WTC11 (cell line): ENCODE measurements around the gene GCDH.

ENCODE experiments used
- CTCF ChIP-seq: fragments of 200-600 bp; IDR thresholded peaks from 2 replicates; pipeline ENCODE4 v1.8.0; 2022; ENCODE audit warnings: antibody characterized with exemption
- MXD4 ChIP-seq: fragments of 250-450 bp; sonication (Bioruptor Pico); IDR thresholded peaks from 2 replicates; pipeline ENCODE4 v1.8.0; 2021; ENCODE audit warnings: mild to moderate bottlenecking, moderate library complexity, borderline replicate concordance
- NFYB ChIP-seq: sonication (generic); formaldehyde crosslinking; conservative IDR thresholded peaks from 2 replicates; pipeline ENCODE4 v1.8.0; 2022; ENCODE audit warnings: low read depth, missing genetic modification reagents
- RELA ChIP-seq: sonication (generic); formaldehyde crosslinking; IDR thresholded peaks from 2 replicates; pipeline ENCODE4 v1.8.1; 2022; ENCODE audit warnings: missing genetic modification reagents, mild to moderate bottlenecking, borderline replicate concordance
- SMAD4 ChIP-seq: sonication (generic); formaldehyde crosslinking; IDR thresholded peaks from 2 replicates; pipeline ENCODE4 v1.8.0; 2022; ENCODE audit warnings: mild to moderate bottlenecking, missing genetic modification reagents
- TCF7 ChIP-seq: sonication (generic); formaldehyde crosslinking; IDR thresholded peaks from 2 replicates; pipeline ENCODE4 v1.8.0; 2022; ENCODE audit warnings: mild to moderate bottlenecking, low read depth, missing genetic modification reagents, moderate library complexity
- USF1 ChIP-seq: sonication (generic); formaldehyde crosslinking; IDR thresholded peaks from 2 replicates; pipeline ENCODE4 v1.8.0; 2022; ENCODE audit warnings: mild to moderate bottlenecking, missing genetic modification reagents
- ZBTB43 ChIP-seq: sonication (generic); formaldehyde crosslinking; IDR thresholded peaks from 2 replicates; pipeline ENCODE4 v1.8.1; 2023; ENCODE audit warnings: mild to moderate bottlenecking, missing genetic modification reagents
- ZNF121 ChIP-seq: sonication (generic); formaldehyde crosslinking; IDR thresholded peaks from 2 replicates; pipeline ENCODE4 v1.8.0; 2023; ENCODE audit warnings: missing genetic modification reagents
- ZNF138 ChIP-seq: sonication (generic); formaldehyde crosslinking; conservative IDR thresholded peaks from 2 replicates; pipeline ENCODE4 v1.8.1; 2022; ENCODE audit warnings: mild to moderate bottlenecking, moderate library complexity, missing genetic modification reagents
- TF ChIP-seq, protein P1 (sequence below): sonication (generic); formaldehyde crosslinking; IDR thresholded peaks from 2 replicates; pipeline ENCODE4 v1.8.1; 2023; ENCODE audit warnings: mild to moderate bottlenecking, moderate library complexity, missing genetic modification reagents
- TF ChIP-seq, protein P2 (sequence below): sonication (generic); formaldehyde crosslinking; IDR thresholded peaks from 2 replicates; pipeline ENCODE4 v1.8.0; 2022; ENCODE audit warnings: mild to moderate bottlenecking, missing genetic modification reagents
- TF ChIP-seq, protein P3 (sequence below): sonication (generic); formaldehyde crosslinking; IDR thresholded peaks from 2 replicates; pipeline ENCODE4 v1.8.0; 2022; ENCODE audit warnings: mild to moderate bottlenecking, missing genetic modification reagents

DNA sequence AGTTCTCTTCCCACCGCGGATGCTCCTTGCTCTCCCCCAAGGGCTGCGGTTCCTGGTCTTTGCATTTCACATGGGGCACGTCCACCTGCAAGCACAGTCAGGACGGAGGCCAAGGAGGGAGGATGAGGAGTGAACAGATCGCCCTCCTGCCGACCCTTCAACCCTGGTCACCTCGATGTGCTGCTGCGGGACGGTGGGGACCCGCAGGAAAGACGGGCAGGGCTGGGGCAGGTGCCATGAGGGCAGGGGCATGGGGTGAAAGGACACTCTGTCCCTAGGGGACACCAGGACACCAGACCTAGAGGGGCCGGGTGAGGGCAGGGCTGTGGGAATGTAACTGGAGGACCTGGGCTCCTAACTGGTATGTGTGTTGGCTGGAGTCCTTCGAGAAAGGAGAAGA lies 27.3 kb downstream of the GCDH start:
- TF ChIP-seq CTCF (no peak), USF1 (CRISPR knock-in tag) (no peak), NFYB (no peak), MXD4 (no peak), RELA (CRISPR knock-in tag) (no peak), SMAD4 (no peak), TCF7 (no peak), ZNF121 (CRISPR knock-in tag) (no peak), ZBTB43 (CRISPR knock-in tag) (no peak), ZNF138 (no peak)
- TF ChIP-seq, protein P1, sequence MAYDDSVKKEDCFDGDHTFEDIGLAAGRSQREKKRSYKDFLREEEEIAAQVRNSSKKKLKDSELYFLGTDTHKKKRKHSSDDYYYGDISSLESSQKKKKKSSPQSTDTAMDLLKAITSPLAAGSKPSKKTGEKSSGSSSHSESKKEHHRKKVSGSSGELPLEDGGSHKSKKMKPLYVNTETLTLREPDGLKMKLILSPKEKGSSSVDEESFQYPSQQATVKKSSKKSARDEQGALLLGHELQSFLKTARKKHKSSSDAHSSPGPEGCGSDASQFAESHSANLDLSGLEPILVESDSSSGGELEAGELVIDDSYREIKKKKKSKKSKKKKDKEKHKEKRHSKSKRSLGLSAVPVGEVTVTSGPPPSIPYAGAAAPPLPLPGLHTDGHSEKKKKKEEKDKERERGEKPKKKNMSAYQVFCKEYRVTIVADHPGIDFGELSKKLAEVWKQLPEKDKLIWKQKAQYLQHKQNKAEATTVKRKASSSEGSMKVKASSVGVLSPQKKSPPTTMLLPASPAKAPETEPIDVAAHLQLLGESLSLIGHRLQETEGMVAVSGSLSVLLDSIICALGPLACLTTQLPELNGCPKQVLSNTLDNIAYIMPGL (CRISPR knock-in tag), result no peak
- TF ChIP-seq, protein P2, sequence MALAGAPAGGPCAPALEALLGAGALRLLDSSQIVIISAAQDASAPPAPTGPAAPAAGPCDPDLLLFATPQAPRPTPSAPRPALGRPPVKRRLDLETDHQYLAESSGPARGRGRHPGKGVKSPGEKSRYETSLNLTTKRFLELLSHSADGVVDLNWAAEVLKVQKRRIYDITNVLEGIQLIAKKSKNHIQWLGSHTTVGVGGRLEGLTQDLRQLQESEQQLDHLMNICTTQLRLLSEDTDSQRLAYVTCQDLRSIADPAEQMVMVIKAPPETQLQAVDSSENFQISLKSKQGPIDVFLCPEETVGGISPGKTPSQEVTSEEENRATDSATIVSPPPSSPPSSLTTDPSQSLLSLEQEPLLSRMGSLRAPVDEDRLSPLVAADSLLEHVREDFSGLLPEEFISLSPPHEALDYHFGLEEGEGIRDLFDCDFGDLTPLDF (CRISPR knock-in tag), result no peak
- TF ChIP-seq, protein P3, sequence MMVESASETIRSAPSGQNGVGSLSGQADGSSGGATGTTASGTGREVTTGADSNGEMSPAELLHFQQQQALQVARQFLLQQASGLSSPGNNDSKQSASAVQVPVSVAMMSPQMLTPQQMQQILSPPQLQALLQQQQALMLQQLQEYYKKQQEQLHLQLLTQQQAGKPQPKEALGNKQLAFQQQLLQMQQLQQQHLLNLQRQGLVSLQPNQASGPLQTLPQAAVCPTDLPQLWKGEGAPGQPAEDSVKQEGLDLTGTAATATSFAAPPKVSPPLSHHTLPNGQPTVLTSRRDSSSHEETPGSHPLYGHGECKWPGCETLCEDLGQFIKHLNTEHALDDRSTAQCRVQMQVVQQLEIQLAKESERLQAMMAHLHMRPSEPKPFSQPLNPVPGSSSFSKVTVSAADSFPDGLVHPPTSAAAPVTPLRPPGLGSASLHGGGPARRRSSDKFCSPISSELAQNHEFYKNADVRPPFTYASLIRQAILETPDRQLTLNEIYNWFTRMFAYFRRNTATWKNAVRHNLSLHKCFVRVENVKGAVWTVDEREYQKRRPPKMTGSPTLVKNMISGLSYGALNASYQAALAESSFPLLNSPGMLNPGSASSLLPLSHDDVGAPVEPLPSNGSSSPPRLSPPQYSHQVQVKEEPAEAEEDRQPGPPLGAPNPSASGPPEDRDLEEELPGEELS (CRISPR knock-in tag), result no peak
